Neuronal stem cell (in vitro differentiated cells): ENCODE measurements around the gene KPNB1.
A peak's percentile ranks its signal among the peaks of the same experiment; 100 is the strongest.

Experiments used
- DNase-seq: peaks from one replicate; pipeline ENCODE4 v3.0.0-alpha.2; 2013; ENCODE audit warnings: low spot score
- H2AFZ ChIP-seq: one replicate; pipeline ENCODE4 v1.6.1; 2013; ENCODE audit warnings: mild to moderate bottlenecking, low read length, inconsistent platforms
- H2AK5ac ChIP-seq: 2 replicates; pipeline ENCODE4 v1.6.1; 2013; ENCODE audit warnings: low read depth, mild to moderate bottlenecking, inconsistent platforms, low read length, moderate library complexity, mixed read lengths
- H2BK120ac ChIP-seq: 2 replicates; pipeline ENCODE4 v1.6.1; 2013; ENCODE audit warnings: low read depth, mild to moderate bottlenecking, inconsistent platforms, low read length, moderate library complexity, mixed read lengths
- H2BK12ac ChIP-seq: one replicate; pipeline ENCODE4 v1.6.1; 2013; ENCODE audit warnings: low read length, inconsistent platforms
- H2BK15ac ChIP-seq: 2 replicates; pipeline ENCODE4 v1.6.1; 2013; ENCODE audit warnings: mild to moderate bottlenecking, low read length, inconsistent platforms, mixed read lengths
- H2BK5ac ChIP-seq: one replicate; pipeline ENCODE4 v1.6.1; 2013; ENCODE audit warnings: inconsistent platforms, mild to moderate bottlenecking, low read length, moderate library complexity
- H3K14ac ChIP-seq: one replicate; pipeline ENCODE4 v1.6.1; 2013; ENCODE audit warnings: low read length, inconsistent platforms
- H3K18ac ChIP-seq: 2 replicates; pipeline ENCODE4 v1.6.1; 2013; ENCODE audit warnings: low read length, inconsistent platforms
- H3K23ac ChIP-seq: 2 replicates; pipeline ENCODE4 v1.6.1; 2013; ENCODE audit warnings: low read depth, mild to moderate bottlenecking, mixed read lengths, low read length, inconsistent platforms; ENCODE audit not compliant: poor library complexity
- H3K27ac ChIP-seq: replicated peaks from 3 replicates; pipeline ENCODE4 v1.5.1; 2013; ENCODE audit warnings: low read length, inconsistent platforms
- H3K27me3 ChIP-seq, 3 experiments: 2 replicates each; pipeline ENCODE4 v1.6.1; 2013; ENCODE audit warnings: low read length in 3 of 3, mild to moderate bottlenecking in 2 of 3, inconsistent platforms in 1 of 3, low read depth in 1 of 3, mixed read lengths in 1 of 3, moderate library complexity in 1 of 3; ENCODE audit not compliant: control insufficient read depth in 3 of 3, insufficient read depth in 3 of 3
- H3K36me3 ChIP-seq, 2 donors: replicated peaks in 1 of 2; 2 replicates each; pipeline ENCODE4 v1.6.1; 2013; ENCODE audit warnings: low read length in 2 of 2; ENCODE audit not compliant: control insufficient read depth in 2 of 2, insufficient read depth in 2 of 2
- H3K4ac ChIP-seq: 2 replicates; pipeline ENCODE4 v1.6.1; 2013; ENCODE audit warnings: inconsistent platforms, mild to moderate bottlenecking, low read length, moderate library complexity
- H3K4me1 ChIP-seq, 2 donors: 1 replicate in 1 of 2; 2 replicates in 1 of 2; pipeline ENCODE4 v1.6.1; 2013; ENCODE audit warnings: low read length in 2 of 2, low read depth in 1 of 2; ENCODE audit not compliant: control insufficient read depth in 2 of 2, insufficient read depth in 1 of 2
- H3K4me2 ChIP-seq: one replicate; pipeline ENCODE4 v1.6.1; 2013; ENCODE audit warnings: mild to moderate bottlenecking, low read length, inconsistent platforms; ENCODE audit not compliant: insufficient read depth, poor library complexity, severe bottlenecking
- H3K4me3 ChIP-seq, 2 donors: 2 replicates each; pipeline ENCODE4 v1.5.1; 2013; ENCODE audit warnings: low read length in 2 of 2, mild to moderate bottlenecking in 2 of 2, inconsistent platforms in 1 of 2, moderate library complexity in 1 of 2
- H3K79me1 ChIP-seq: one replicate; pipeline ENCODE4 v1.6.1; 2013; ENCODE audit warnings: low read depth, mild to moderate bottlenecking, inconsistent platforms, low read length, moderate library complexity
- H3K9ac ChIP-seq: one replicate; pipeline ENCODE4 v1.6.1; 2013; ENCODE audit warnings: mild to moderate bottlenecking, low read depth, low read length, inconsistent platforms; ENCODE audit not compliant: poor library complexity
- H3K9me3 ChIP-seq, 2 donors: replicated peaks in 1 of 2; 2 replicates each; pipeline versions ENCODE3 to v1.6.1; 2013; ENCODE audit warnings: low read length in 2 of 2, mild to moderate bottlenecking in 2 of 2, inconsistent platforms in 1 of 2, low read depth in 1 of 2, mixed read lengths in 1 of 2, moderate library complexity in 1 of 2; ENCODE audit not compliant: control insufficient read depth in 2 of 2, insufficient read depth in 1 of 2
- H4K8ac ChIP-seq: one replicate; pipeline ENCODE4 v1.6.1; 2013; ENCODE audit warnings: low read depth, mild to moderate bottlenecking, inconsistent platforms, low read length, moderate library complexity
- H4K91ac ChIP-seq: one replicate; pipeline ENCODE4 v1.6.1; 2013; ENCODE audit warnings: low read length, low read depth, mild to moderate bottlenecking, inconsistent platforms; ENCODE audit not compliant: poor library complexity
- WGBS, 2 donors: extraction: QIAGEN DNeasy Blood & Tissue Kit; methylation state at CpG; one replicate each; pipeline ENCODE4 v1.1.7; 2013; ENCODE audit warnings: missing lambda C conversion rate in 2 of 2, mixed read lengths in 1 of 2; ENCODE audit not compliant: insufficient read length in 2 of 2, insufficient replicate concordance in 1 of 2; ENCODE audit errors: extremely low coverage in 2 of 2; 5-methylcytosine and 5-hydroxymethylcytosine counted together

Gene KPNB1

DNA sequence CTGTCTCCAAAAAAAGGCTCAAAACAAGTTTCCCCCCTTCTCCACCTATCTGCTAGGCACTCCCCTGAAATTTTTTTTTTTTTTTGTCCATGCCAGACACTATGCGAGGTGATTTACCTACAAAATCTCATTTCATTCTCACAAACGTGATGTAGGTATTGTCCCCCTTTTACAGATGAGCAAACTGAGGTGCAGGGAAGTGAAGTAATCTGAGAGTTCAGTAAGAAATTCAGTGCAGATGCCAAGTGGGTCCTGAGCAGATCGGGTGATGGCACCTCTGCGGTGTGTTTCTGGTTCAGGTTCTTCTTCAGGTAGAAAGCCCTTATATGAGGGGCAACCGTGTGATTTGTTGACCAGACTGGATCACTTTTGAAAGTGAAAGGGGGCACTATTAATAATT, 54.0 kb downstream of the KPNB1 start:
- Histone ChIP-seq H2BK120ac (no peak overlapping the region), H2BK12ac (no peak overlapping the region), H4K8ac (no peak overlapping the region), H3K18ac (no peak overlapping the region), H3K23ac (no peak overlapping the region), H3K79me1 (no peaks in the 10 kb centered on the region), H2AFZ (no peak overlapping the region), H3K9ac (no peak overlapping the region), H3K27ac (no peak overlapping the region), H3K4ac (no peak overlapping the region), H3K4me1 (peaks cover 13 to 26% of the 10 kb centered on the region in 2 donors), H3K4me2 (no peak overlapping the region), H3K9me3 (no peaks in the 10 kb centered on the region), H3K4me3 (no peak overlapping the region), H3K36me3 (peaks cover 5 to 25% of the 10 kb centered on the region in 2 donors), H2AK5ac (no peak overlapping the region), H2BK5ac (no peak overlapping the region), H2BK15ac (no peak overlapping the region), H3K14ac (no peak overlapping the region), H3K27me3 (peaks cover 0 to 5% (median 0%) of the 10 kb centered on the region in 3 experiments), H4K91ac (no peak overlapping the region)
- WGBS, 2 donors: no CpG with 5 or more reads among the region's 5 CpGs
- DNase-seq: no peak

DNA sequence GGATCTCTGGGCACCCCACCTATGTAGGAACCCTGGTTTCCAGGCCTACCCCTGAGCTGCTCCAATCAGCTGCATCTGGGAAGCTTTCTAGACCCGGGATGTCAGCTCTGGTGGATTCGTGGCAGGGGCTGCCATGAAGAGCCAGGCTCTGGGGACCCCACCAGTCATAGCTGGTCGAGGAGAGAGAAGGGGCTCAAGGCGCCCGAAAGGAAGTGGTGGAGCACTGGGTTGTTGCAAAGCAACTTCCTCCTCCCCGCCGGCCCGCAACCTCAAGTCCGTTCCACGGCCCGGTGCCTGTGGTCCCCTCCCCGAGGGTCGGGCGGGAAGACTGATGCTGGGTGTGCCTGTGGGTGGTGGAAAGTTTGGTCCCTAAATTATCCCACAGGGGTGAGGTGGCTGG, 54.4 kb downstream of the KPNB1 start:
- H4K8ac ChIP-seq: no peak overlapping the region
- peaks cover 0 to 5% (median 0%) of the 10 kb centered on the region in 3 experiments for H3K27me3 ChIP-seq
- no peak overlapping the region for H4K91ac ChIP-seq
- H2BK120ac ChIP-seq: no peak overlapping the region
- H3K4me3 ChIP-seq: no peak overlapping the region
- H3K23ac ChIP-seq: no peak overlapping the region
- H3K4me1 ChIP-seq: peaks cover 13 to 24% of the 10 kb centered on the region in 2 donors
- H3K4me2 ChIP-seq: no peak overlapping the region
- H3K36me3 ChIP-seq: peaks cover 5 to 23% of the 10 kb centered on the region in 2 donors
- no peak overlapping the region for H3K4ac ChIP-seq
- no peak overlapping the region for H2BK15ac ChIP-seq
- H3K18ac ChIP-seq: no peak overlapping the region
- H3K9ac ChIP-seq: no peak overlapping the region
- H2BK5ac ChIP-seq: no peak overlapping the region
- H2AFZ ChIP-seq: no peak overlapping the region
- no peaks in the 10 kb centered on the region for H3K9me3 ChIP-seq
- no peak for DNase-seq
- H2BK12ac ChIP-seq: no peak overlapping the region
- H3K14ac ChIP-seq: no peak overlapping the region
- WGBS, 2 donors: no CpG with 5 or more reads among the region's 14 CpGs
- H2AK5ac ChIP-seq: no peak overlapping the region
- no peak overlapping the region for H3K27ac ChIP-seq
- H3K79me1 ChIP-seq: no peaks in the 10 kb centered on the region

DNA sequence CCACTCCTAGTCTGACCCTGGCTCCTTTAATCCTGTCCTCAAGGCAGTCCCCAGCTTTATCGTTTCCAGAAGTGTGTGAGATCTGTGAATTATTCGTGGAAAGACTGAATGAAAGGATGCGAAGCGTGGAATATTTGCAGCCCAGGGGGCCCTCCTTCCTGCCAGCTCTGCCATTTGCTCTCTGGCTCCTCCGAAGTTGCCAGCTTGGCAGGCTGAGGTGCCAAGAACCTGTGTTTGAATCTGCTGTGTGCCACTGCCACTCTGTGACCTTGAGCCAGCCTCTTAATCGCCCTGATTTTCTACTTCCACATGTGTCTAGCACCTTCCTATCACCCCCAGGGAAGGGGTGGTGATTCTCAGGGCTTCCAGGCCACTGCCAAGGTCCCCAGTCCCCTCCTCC, 55.0 kb downstream of the KPNB1 start:
- no peak overlapping the region for H2AK5ac ChIP-seq
- H3K27ac ChIP-seq: no peak overlapping the region
- no peak overlapping the region for H2BK12ac ChIP-seq
- no peak overlapping the region for H3K23ac ChIP-seq
- H3K9ac ChIP-seq: no peak overlapping the region
- H3K4ac ChIP-seq: no peak overlapping the region
- H3K14ac ChIP-seq: no peak overlapping the region
- H3K9me3 ChIP-seq: no peaks in the 10 kb centered on the region
- H2BK120ac ChIP-seq: no peak overlapping the region
- DNase-seq: no peak
- H3K79me1 ChIP-seq: no peaks in the 10 kb centered on the region
- H3K18ac ChIP-seq: no peak overlapping the region
- no peak overlapping the region for H2AFZ ChIP-seq
- peaks cover 0 to 8% (median 0%) of the 10 kb centered on the region in 3 experiments for H3K27me3 ChIP-seq
- WGBS, 2 donors: no CpG with 5 or more reads among the region's 6 CpGs
- no peak overlapping the region for H2BK15ac ChIP-seq
- no peak overlapping the region for H3K4me3 ChIP-seq
- no peak overlapping the region for H3K4me2 ChIP-seq
- H2BK5ac ChIP-seq: no peak overlapping the region
- peaks cover 5 to 23% of the 10 kb centered on the region in 2 donors for H3K36me3 ChIP-seq
- no peak overlapping the region for H4K91ac ChIP-seq
- H4K8ac ChIP-seq: no peak overlapping the region
- H3K4me1 ChIP-seq: peaks cover 13 to 24% of the 10 kb centered on the region in 2 donors

DNA sequence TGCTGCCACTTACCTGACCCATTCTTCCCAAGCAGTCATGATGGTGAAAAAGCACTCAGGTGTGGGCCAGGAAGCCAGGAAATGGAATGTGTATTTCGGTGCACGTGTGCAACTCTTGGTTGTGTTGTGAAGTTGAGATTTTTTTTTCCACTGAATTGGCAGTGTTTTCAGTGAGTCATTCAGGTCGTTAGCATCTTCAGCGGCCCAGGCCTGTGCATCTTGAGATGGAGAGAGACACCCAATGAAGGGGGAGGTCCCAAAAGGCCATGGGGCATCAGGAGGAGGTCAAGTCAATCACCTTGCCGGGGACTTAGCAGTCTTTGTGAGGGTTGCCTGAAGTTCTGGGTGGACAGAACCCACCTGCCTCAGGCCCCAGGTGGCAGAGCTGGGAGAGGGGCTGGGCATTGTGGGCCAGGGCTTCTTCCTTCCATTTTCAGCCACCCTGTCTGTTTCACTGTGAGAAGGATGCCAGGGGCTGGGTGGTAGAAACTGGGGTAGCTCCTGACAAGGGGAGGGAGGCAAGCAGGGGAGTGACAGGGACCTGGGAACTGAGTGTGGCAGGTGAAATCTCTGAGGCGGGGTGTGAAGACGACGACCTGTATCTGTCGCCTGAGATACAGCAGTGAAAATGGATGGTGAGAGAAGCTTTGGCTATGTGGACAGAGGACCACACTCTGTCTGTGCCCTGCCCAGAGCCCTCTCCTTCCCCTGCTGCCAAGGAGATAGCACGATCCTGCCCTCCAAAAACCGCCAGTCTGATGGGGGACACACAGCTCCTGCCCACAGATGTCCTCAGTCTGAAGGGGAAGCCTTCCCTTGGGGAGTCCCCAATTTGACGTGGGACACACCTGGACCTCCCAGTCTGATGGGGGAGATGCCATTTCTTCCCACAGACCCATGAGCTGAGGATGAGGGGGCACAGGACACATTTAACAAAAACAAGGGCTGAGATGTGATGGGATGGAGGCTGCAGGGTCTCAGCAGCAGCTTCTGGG, 56.1 kb downstream of the KPNB1 start:
- Histone ChIP-seq H3K23ac (peak overlapping the region; percentile 44), H3K4me2 (no peak overlapping the region), H3K27ac (no peak overlapping the region), H3K4me3 (peak overlapping the region in 1 of 2 donors; percentile 43), H3K9ac (peak overlapping the region; percentile 80), H2BK5ac (peak overlapping the region; percentile 70), H3K27me3 (peaks cover 0 to 8% (median 0%) of the 10 kb centered on the region in 3 experiments), H2AK5ac (no peak overlapping the region), H4K8ac (no peak overlapping the region), H3K9me3 (no peaks in the 10 kb centered on the region), H2BK15ac (no peak overlapping the region), H4K91ac (no peak overlapping the region), H2AFZ (no peak overlapping the region), H3K4ac (no peak overlapping the region), H3K79me1 (no peaks in the 10 kb centered on the region), H3K4me1 (peaks cover 13 to 20% of the 10 kb centered on the region in 2 donors), H2BK120ac (no peak overlapping the region), H3K14ac (peak overlapping the region; percentile 31), H2BK12ac (no peak overlapping the region), H3K18ac (no peak overlapping the region), H3K36me3 (peaks cover 8 to 27% of the 10 kb centered on the region in 2 donors)
- DNase-seq: no peak
- WGBS, 2 donors: no CpG with 5 or more reads among the region's 12 CpGs
